GM12878 (cell line): ENCODE data around the gene SGCD. TPM values are rescaled to one million over a fixed set of nuclear protein-coding genes. Genes with fewer than 3 reads are reported as not detected.

Source experiments
- IRF4 ChIP-seq: IDR thresholded peaks from 2 replicates; pipeline ENCODE4 v1.6.1; 2011; ENCODE audit warnings: low read depth, low read length
- KAT2A ChIP-seq: conservative IDR thresholded peaks from 2 replicates; pipeline ENCODE4 v1.6.1; 2011; ENCODE audit warnings: low read depth, low read length; ENCODE audit not compliant: control insufficient read depth
- MYB ChIP-seq: fragments of 150-350 bp; IDR thresholded peaks from 2 replicates; pipeline ENCODE4 v1.6.1; 2014; ENCODE audit warnings: mild to moderate bottlenecking, low read depth, low read length, borderline replicate concordance
- NFXL1 ChIP-seq: fragments of 450-650 bp; IDR thresholded peaks from 2 replicates; pipeline ENCODE4 v1.6.1; 2017; ENCODE audit warnings: antibody characterized with exemption, mild to moderate bottlenecking, borderline replicate concordance
- SP1 ChIP-seq: IDR thresholded peaks from one replicate; pipeline ENCODE4 v1.6.1; 2011; ENCODE audit warnings: low read depth, low read length
- STAT3 ChIP-seq: IDR thresholded peaks from 2 replicates; pipeline ENCODE4 v1.6.1; 2011; ENCODE audit warnings: low read depth, low read length, improper control_type of control experiment
- ZNF592 ChIP-seq: fragments of 450-650 bp; IDR thresholded peaks from 2 replicates; pipeline ENCODE4 v1.6.1; 2017; ENCODE audit warnings: mild to moderate bottlenecking, moderate library complexity
- polyA plus RNA-seq, 11 experiments: library from polyadenylated mRNA; depleted of rRNA in 4 of 11; unstranded in 6 of 11; stranded (reverse) in 5 of 11; fragments of >200 nt; fragmentation: Nextera tagmentation in 4 of 11; fragmentation: Illumina TruSeq in 1 of 11; extraction: Ambion mirVana in 4 of 11; extraction: Trizol in 1 of 11; gene quantifications; 1 replicate in 1 of 11; 2 replicates in 10 of 11; pipeline versions ENCODE4 v1.2.1 to v1.2.3, GENCODE V29; 2011 to 2016; ENCODE audit warnings: inconsistent platforms in 2 of 11, missing spikeins in 2 of 11, low read depth in 1 of 11
- total RNA-seq, 4 experiments: library from RNA; depleted of rRNA in 3 of 4; stranded (reverse); fragments of >200 nt in 3 of 4; fragmentation: Illumina TruSeq in 1 of 4; extraction: Trizol in 1 of 4; gene quantifications; 2 replicates each; pipeline versions ENCODE4 v1.2.1 to v1.2.3, GENCODE V29; 2013 to 2021
- TF ChIP-seq, protein P1 (sequence below): fragments of 450-650 bp; conservative IDR thresholded peaks from 2 replicates; pipeline ENCODE4 v1.6.1; 2017; ENCODE audit warnings: mild to moderate bottlenecking, moderate library complexity

The SGCD gene
- total and polyA plus RNA-seq, 10 of the 15 experiments (the other 5 are each of a cell fraction or from before 2014, with no cell fraction given): 0.06 TPM; not detected in 9

GRCh38 chr5:156798201-156798600 is 471.2 kb downstream of the SGCD start (continued):
- TF ChIP-seq ZNF592: no peak
- TF ChIP-seq MYB: no peak
- TF ChIP-seq, protein P1, sequence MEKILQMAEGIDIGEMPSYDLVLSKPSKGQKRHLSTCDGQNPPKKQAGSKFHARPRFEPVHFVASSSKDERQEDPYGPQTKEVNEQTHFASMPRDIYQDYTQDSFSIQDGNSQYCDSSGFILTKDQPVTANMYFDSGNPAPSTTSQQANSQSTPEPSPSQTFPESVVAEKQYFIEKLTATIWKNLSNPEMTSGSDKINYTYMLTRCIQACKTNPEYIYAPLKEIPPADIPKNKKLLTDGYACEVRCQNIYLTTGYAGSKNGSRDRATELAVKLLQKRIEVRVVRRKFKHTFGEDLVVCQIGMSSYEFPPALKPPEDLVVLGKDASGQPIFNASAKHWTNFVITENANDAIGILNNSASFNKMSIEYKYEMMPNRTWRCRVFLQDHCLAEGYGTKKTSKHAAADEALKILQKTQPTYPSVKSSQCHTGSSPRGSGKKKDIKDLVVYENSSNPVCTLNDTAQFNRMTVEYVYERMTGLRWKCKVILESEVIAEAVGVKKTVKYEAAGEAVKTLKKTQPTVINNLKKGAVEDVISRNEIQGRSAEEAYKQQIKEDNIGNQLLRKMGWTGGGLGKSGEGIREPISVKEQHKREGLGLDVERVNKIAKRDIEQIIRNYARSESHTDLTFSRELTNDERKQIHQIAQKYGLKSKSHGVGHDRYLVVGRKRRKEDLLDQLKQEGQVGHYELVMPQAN: no peak
- TF ChIP-seq STAT3: no peak
- TF ChIP-seq IRF4: no peak
- no peak for TF ChIP-seq SP1
- TF ChIP-seq KAT2A: no peak
- no peak for TF ChIP-seq NFXL1
